Astrocyte (in vitro differentiated cells and primary cell): ENCODE results near the gene KRTAP10-8. TPM values are rescaled to one million over a fixed set of nuclear protein-coding genes. Genes with fewer than 3 reads are reported as not detected.
"Not testable (repeated sequence)": the region's sequence is repeated elsewhere in the genome, so short reads cannot be mapped to it uniquely, and the experiment has no call there.

Source experiments
- DNase-seq: peaks from one replicate; pipeline ENCODE4 v3.0.0-alpha.2; 2010; ENCODE audit warnings: low read depth
- FAIRE-seq: peaks from 2 replicates; lab custom pipeline; 2011; peaks lifted over from hg19 to GRCh38; lab: Jason Lieb, UNC
- H2AFZ ChIP-seq: 2 replicates; pipeline ENCODE4 v1.6.0; 2012; ENCODE audit warnings: low read depth, low read length, inconsistent platforms
- H3K27ac ChIP-seq: 2 replicates; pipeline ENCODE4 v1.5.1; 2011; ENCODE audit warnings: low read depth, low read length, inconsistent platforms
- H3K27me3 ChIP-seq: 2 replicates; pipeline ENCODE4 v1.6.0; 2011; ENCODE audit warnings: low read length, inconsistent platforms; ENCODE audit not compliant: insufficient read depth
- H3K36me3 ChIP-seq: 2 replicates; pipeline ENCODE4 v1.5.1; 2011; ENCODE audit warnings: low read length, inconsistent platforms; ENCODE audit not compliant: insufficient read depth
- H3K4me1 ChIP-seq: 2 replicates; pipeline ENCODE4 v1.5.1; 2011; ENCODE audit warnings: low read length, inconsistent platforms; ENCODE audit not compliant: insufficient read depth
- H3K4me2 ChIP-seq: 2 replicates; pipeline ENCODE4 v1.6.0; 2012; ENCODE audit warnings: low read length, inconsistent platforms
- H3K4me3 ChIP-seq: 2 replicates; pipeline ENCODE4 v1.5.1; 2011; ENCODE audit warnings: low read depth, mild to moderate bottlenecking, low read length, inconsistent platforms; ENCODE audit not compliant: insufficient read depth
- H3K79me2 ChIP-seq: 2 replicates; pipeline ENCODE4 v1.6.0; 2012; ENCODE audit warnings: mild to moderate bottlenecking, low read length, inconsistent platforms; ENCODE audit not compliant: insufficient read depth
- H3K9ac ChIP-seq: 2 replicates; pipeline ENCODE4 v1.6.0; 2012; ENCODE audit warnings: mild to moderate bottlenecking, low read length, inconsistent platforms
- H3K9me3 ChIP-seq: 2 replicates; pipeline ENCODE4 v1.5.1; 2012; ENCODE audit warnings: low read depth, mild to moderate bottlenecking, low read length, inconsistent platforms; ENCODE audit not compliant: insufficient read depth
- H4K20me1 ChIP-seq: 2 replicates; pipeline ENCODE4 v1.6.0; 2012; ENCODE audit warnings: low read length, inconsistent platforms; ENCODE audit not compliant: insufficient read depth
- H3K27ac Mint-ChIP-seq: one replicate; pipeline ENCODE4 v1.8.0; 2021; ENCODE audit warnings: mild to moderate bottlenecking, mixed read lengths; ENCODE audit not compliant: unreplicated experiment
- H3K27me3 Mint-ChIP-seq: one replicate; pipeline ENCODE4 v1.8.0; 2021; ENCODE audit warnings: low read depth, mixed read lengths; ENCODE audit not compliant: unreplicated experiment
- H3K36me3 Mint-ChIP-seq: one replicate; pipeline ENCODE4 v1.8.0; 2021; ENCODE audit warnings: low read depth, mixed read lengths; ENCODE audit not compliant: unreplicated experiment
- H3K4me1 Mint-ChIP-seq: one replicate; pipeline ENCODE4 v1.8.0; 2021; ENCODE audit warnings: low read depth, mixed read lengths; ENCODE audit not compliant: unreplicated experiment
- H3K4me3 Mint-ChIP-seq: one replicate; pipeline ENCODE4 v1.8.0; 2021; ENCODE audit warnings: mild to moderate bottlenecking, moderate library complexity, mixed read lengths; ENCODE audit not compliant: unreplicated experiment
- H3K9me3 Mint-ChIP-seq: one replicate; pipeline ENCODE4 v1.8.0; 2021; ENCODE audit warnings: mild to moderate bottlenecking, mixed read lengths; ENCODE audit not compliant: unreplicated experiment
- EZH2 ChIP-seq: IDR thresholded peaks from 2 replicates; pipeline ENCODE4 v1.6.1; 2012; ENCODE audit warnings: mild to moderate bottlenecking, low read length, inconsistent platforms; ENCODE audit not compliant: insufficient read depth
- total RNA-seq: library from RNA; stranded (reverse); gene quantifications from 2 replicates; pipeline ENCODE4 v1.2.1, GENCODE V29; 2021
- TF ChIP-seq, protein P1 (sequence below): IDR thresholded peaks from 2 replicates; pipeline ENCODE4 v1.5.1; 2011; ENCODE audit warnings: low read depth, mild to moderate bottlenecking, inconsistent platforms, low read length, moderate library complexity; ENCODE audit not compliant: insufficient read depth

Gene KRTAP10-8
- total RNA-seq, 1 donor from 2014 or later = not detected

DNA sequence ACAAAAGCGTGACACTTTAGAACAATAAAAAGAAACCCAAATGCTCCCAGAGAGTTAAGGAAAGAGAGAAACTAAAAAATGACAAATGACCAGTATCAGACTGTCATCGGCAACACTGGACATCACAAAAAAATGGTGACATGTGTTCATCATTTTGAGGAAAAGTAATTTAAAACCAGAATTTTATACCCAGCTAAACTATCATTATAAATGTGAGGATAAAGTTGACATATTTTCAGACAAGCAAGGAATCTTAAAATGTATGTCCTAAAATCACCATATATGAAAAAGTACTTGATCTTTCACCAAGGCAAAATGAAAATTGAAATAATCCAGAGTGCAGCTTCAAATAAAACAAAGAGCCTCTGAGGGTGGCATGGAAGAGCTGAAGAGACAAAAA is 33.0 kb downstream of the KRTAP10-8 start:
- Histone ChIP-seq H3K4me1 (no peaks in the 10 kb centered on the region), H3K36me3 (no peaks in the 10 kb centered on the region), H3K27me3 (no peaks in the 10 kb centered on the region), H3K4me3 (no peak overlapping the region), H4K20me1 (no peaks in the 10 kb centered on the region), H3K4me2 (no peak overlapping the region), H3K27ac (no peak overlapping the region), H3K9me3 (peaks cover 2% of the 10 kb centered on the region), H3K9ac (no peak overlapping the region), H3K79me2 (no peaks in the 10 kb centered on the region), H2AFZ (no peak overlapping the region)
- no peak overlapping the region for H3K27ac Mint-ChIP-seq
- no peak overlapping the region for H3K4me3 Mint-ChIP-seq
- FAIRE-seq (no peak), DNase-seq (no peak)
- peaks cover 33% of the 10 kb centered on the region for H3K27me3 Mint-ChIP-seq
- H3K4me1 Mint-ChIP-seq = no peaks in the 10 kb centered on the region
- H3K9me3 Mint-ChIP-seq = peaks cover 24% of the 10 kb centered on the region
- no peaks in the 10 kb centered on the region for H3K36me3 Mint-ChIP-seq
- no peak for TF ChIP-seq EZH2
- TF ChIP-seq, protein P1, sequence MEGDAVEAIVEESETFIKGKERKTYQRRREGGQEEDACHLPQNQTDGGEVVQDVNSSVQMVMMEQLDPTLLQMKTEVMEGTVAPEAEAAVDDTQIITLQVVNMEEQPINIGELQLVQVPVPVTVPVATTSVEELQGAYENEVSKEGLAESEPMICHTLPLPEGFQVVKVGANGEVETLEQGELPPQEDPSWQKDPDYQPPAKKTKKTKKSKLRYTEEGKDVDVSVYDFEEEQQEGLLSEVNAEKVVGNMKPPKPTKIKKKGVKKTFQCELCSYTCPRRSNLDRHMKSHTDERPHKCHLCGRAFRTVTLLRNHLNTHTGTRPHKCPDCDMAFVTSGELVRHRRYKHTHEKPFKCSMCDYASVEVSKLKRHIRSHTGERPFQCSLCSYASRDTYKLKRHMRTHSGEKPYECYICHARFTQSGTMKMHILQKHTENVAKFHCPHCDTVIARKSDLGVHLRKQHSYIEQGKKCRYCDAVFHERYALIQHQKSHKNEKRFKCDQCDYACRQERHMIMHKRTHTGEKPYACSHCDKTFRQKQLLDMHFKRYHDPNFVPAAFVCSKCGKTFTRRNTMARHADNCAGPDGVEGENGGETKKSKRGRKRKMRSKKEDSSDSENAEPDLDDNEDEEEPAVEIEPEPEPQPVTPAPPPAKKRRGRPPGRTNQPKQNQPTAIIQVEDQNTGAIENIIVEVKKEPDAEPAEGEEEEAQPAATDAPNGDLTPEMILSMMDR = no peak

DNA sequence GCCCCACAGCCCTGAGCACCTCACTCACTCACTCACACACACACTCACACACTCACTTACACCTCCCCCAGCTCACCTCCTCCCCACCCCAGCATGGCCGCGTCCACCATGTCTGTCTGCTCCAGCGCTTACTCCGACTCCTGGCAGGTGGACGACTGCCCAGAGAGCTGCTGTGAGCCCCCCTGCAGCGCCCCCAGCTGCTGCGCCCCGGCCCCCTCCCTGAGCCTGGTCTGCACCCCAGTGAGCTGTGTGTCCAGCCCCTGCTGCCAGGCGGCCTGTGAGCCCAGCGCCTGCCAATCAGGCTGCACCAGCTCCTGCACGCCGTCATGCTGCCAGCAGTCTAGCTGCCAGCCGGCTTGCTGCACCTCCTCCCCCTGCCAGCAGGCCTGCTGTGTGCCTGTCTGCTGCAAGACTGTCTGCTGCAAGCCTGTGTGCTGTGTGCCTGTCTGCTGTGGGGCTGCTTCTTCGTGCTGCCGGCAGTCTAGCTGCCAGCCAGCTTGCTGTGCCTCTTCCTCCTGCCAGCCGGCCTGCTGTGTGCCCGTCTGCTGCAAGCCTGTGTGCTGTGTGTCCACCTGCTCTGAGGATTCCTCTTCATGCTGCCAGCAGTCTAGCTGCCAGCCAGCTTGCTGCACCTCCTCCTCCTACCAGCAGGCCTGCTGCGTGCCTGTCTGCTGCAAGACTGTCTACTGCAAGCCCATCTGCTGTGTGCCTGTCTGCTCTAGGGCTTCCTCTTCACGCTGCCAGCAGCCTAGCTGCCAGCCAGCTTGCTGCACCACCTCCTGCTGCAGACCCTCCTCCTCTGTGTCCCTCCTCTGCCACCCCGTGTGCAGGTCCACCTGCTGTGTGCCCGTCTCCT is 34.7 kb downstream of the KRTAP10-8 start, which contains the start of gene KRTAP10-11:
TSS of gene KRTAP10-11 (plus strand) at position 49 of the 856 bp plus-strand sequence. CDS start at position 94, 45 bp downstream.
- not testable (repeated sequence) for H3K79me2 ChIP-seq, H3K4me1 Mint-ChIP-seq, H3K4me3 ChIP-seq, H4K20me1 ChIP-seq, H3K4me1 ChIP-seq, H3K4me3 Mint-ChIP-seq, H3K36me3 ChIP-seq, H2AFZ ChIP-seq, H3K4me2 ChIP-seq, DNase-seq, H3K36me3 Mint-ChIP-seq, H3K27ac ChIP-seq, H3K9me3 ChIP-seq, H3K27ac Mint-ChIP-seq, FAIRE-seq, H3K9ac ChIP-seq, H3K27me3 ChIP-seq
- Mint-ChIP-seq H3K27me3 (peaks cover 31% of the 10 kb centered on the region), H3K9me3 (peaks cover 23% of the 10 kb centered on the region)

DNA sequence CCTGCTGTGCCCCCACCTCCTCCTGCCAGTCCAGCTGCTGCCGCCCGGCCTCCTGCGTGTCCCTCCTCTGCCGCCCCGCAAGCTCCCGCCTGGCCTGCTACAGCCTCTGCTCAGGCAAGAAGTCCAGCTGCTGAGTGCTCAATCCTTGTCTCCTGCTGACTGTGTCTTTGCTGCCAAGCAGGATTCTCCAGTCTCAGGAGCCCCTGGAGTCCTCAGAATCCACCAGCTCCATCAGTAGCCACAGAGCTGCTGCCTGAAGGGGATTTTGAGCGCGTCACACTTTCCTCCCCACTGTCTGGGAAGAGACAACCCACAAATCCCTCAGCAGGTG is 35.3 kb downstream of the KRTAP10-8 start:
- Mint-ChIP-seq H3K27me3 (peaks cover 31% of the 10 kb centered on the region), H3K36me3 (no peaks in the 10 kb centered on the region), H3K4me3 (no peak overlapping the region), H3K27ac (no peak overlapping the region), H3K4me1 (no peaks in the 10 kb centered on the region), H3K9me3 (peaks cover 23% of the 10 kb centered on the region)
- Histone ChIP-seq H3K4me1 (no peaks in the 10 kb centered on the region), H3K36me3 (no peaks in the 10 kb centered on the region), H4K20me1 (no peaks in the 10 kb centered on the region), H3K27ac (no peak overlapping the region), H3K27me3 (no peaks in the 10 kb centered on the region), H3K9me3 (peaks cover 6% of the 10 kb centered on the region), H3K4me2 (no peak overlapping the region), H3K9ac (no peak overlapping the region), H3K4me3 (no peak overlapping the region), H3K79me2 (no peaks in the 10 kb centered on the region), H2AFZ (no peak overlapping the region)
- FAIRE-seq (no peak), DNase-seq (no peak)
- TF ChIP-seq EZH2 = no peak
- TF ChIP-seq, protein P1 = no peak
